HG02973 (cell line): Measurements from ENCODE around the gene EXOC6.

Source experiments
- ATAC-seq: cut with Tn5 transposase; IDR thresholded peaks from one replicate; pipeline ENCODE4 v1.9.1; 2021; ENCODE audit warnings: moderate library complexity; ENCODE audit not compliant: unreplicated experiment

The EXOC6 gene

DNA sequence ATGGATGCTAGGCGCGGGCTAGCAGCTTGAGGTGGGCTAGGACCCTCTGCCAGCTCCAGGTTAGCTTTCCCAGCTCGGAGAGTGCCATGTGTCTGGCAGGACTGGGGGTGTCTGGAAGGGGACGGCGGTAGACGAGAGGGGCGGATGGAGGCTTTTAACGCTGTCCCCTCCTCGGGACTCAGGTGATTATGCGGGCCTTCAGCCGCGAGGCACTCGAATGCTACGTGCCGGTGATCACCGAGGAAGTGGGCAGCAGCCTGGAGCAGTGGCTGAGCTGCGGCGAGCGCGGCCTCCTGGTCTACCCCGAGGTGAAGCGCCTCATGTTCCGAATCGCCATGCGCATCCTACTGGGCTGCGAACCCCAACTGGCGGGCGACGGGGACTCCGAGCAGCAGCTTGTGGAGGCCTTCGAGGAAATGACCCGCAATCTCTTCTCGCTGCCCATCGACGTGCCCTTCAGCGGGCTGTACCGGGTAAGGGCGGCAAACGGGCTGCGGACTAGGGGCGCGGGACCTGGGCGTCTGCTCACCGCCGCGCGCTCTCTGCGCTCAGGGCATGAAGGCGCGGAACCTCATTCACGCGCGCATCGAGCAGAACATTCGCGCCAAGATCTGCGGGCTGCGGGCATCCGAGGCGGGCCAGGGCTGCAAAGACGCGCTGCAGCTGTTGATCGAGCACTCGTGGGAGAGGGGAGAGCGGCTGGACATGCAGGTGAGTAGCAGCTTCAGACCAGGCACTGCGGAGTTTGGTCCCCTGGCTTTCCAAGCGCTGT, 226.5 kb downstream of the EXOC6 start:
- no peak for ATAC-seq

DNA sequence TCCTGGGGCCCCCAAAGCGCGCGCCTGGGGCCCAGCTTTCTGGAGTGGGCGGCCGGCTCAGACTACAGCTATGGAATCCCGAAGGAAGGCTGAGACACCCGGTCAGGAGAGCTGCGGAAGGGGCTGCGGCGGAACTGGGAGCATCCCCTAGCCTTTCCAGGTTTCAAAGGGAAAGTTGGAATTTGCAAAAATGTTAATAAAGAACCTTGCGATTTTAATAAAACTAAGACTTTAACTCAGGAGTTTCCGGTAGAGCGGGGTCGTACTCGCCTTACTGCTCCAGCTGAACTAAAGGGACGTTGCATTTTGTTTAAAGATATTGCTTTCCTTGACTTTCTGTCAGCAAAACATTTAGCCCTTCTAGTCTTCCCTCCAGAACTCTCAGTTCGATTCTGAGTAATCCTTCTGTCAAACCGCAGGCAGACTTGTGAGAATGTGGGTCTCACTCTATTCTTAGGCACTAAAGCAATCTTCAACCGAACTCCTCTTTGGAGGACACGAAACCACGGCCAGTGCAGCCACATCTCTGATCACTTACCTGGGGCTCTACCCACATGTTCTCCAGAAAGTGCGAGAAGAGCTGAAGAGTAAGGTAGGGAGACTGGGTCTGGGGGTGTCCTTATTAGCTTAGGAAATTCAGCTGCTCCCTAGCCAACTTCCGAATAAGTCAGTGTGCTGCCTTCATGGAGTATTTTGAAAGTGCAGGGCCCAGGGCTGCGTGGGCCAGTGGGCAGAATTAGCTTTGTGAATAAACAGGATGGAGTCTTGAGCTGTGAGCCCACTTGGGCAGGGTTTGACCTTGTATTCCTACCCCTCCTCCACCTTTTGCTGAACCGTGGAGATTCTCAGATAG, 227.3 kb downstream of the EXOC6 start:
- peak; percentile 52 for ATAC-seq

DNA sequence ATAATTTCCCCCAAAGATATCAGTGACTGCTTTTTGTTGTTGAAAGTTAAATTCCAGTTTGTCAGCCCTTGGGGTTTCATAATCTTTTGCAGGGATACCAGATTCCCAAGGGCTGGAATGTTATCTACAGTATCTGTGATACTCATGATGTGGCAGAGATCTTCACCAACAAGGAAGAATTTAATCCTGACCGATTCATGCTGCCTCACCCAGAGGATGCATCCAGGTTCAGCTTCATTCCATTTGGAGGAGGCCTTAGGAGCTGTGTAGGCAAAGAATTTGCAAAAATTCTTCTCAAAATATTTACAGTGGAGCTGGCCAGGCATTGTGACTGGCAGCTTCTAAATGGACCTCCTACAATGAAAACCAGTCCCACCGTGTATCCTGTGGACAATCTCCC, 228.6 kb downstream of the EXOC6 start:
- no peak for ATAC-seq

DNA sequence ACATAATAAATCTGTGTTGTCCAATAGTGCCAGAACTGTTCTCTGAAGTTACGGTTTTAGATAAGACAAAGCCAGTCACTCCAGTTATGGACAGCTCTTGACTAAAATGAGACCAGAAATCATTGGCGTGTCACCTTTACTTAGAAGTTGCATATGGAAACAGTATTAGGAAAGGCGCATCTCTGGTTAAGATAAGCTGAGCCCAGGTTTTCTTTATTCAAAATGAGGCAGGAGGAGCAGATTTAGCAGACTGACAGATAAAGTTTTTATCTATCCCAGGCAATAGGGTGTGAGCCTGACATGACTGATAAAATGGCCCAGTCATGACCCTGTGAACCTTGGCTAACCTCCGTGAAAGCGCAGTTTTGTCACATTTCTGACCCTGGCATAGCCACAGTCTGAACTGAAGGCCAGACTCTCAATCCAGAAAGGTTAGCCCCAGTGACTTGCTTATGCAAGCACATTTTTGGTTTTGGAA, 229.6 kb downstream of the EXOC6 start:
- ATAC-seq: no peak

DNA sequence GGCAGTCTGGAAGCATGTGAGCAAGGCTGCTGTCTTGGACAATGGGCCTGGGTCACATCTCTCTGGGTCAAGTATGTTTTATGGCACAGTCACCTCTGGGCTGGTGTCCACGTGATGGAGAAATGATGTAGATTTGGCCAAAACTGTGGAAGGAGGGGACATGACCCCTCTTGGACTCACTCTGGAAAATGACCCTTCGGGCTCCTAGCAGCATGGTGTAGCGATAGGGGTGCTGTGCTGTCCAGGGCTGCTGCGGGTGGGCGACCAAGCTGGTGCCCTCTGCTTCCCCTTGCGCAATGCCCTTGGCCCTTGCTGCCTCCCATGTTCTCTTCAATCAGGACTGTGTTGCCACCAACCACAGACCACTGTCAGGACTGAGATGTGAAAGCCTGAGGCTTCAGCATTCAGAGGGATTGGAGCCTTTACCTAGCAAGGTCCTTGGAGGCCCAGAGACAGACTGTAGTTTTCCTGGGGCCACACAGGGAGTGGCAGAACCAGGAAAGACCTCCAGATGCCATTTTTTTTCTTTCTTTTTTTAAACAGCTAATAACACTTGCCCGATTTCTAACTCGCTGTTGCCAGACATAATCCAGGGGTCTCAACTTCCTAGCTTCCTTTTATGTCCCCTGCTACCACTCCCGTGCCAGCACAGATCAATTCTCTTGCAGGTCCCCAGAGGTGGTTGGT, 231.5 kb downstream of the EXOC6 start:
- no peak for ATAC-seq

- no peak for ATAC-seq
Measured at GRCh38 chr10:93080350-93081046, 232.2 kb downstream of the EXOC6 start.

DNA sequence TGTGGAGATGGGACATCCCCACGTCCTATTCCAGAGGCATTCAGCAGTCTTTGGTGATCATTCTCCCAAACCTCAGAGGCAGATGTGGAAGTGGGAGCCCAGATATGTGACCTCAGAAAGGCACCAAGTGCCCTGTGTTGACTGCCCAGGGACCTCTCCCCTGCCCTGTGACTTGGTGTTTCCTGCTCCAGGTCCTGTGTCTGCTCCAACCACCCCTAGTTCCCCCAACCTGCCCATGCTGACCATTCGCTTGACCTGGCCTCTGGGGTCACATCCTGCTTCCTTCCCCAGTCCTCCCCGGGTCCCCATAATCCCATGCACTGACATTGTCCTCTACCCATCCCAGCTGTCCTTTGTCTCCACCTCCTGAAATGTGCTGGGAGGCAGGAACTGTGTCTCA, 233.0 kb downstream of the EXOC6 start:
- no peak for ATAC-seq

DNA sequence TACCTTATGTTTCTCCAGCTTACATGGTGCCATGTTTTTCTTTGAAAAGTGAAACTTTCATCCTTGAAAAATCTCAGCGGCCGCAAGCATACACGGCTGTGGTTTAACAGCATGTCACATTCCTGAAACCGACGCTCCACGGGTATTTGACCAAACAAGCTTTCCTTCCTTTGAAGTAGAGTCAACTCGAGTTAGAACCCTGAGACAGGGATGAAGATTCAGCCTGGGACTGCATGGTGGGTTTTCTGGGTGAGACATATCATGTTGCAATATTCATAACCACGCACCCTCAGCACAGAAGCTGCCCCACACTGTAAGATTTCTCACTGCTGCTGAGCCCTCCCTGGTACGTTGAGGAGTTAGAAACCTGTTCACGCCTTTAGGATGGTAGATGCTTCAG, 233.5 kb downstream of the EXOC6 start:
- no peak for ATAC-seq

DNA sequence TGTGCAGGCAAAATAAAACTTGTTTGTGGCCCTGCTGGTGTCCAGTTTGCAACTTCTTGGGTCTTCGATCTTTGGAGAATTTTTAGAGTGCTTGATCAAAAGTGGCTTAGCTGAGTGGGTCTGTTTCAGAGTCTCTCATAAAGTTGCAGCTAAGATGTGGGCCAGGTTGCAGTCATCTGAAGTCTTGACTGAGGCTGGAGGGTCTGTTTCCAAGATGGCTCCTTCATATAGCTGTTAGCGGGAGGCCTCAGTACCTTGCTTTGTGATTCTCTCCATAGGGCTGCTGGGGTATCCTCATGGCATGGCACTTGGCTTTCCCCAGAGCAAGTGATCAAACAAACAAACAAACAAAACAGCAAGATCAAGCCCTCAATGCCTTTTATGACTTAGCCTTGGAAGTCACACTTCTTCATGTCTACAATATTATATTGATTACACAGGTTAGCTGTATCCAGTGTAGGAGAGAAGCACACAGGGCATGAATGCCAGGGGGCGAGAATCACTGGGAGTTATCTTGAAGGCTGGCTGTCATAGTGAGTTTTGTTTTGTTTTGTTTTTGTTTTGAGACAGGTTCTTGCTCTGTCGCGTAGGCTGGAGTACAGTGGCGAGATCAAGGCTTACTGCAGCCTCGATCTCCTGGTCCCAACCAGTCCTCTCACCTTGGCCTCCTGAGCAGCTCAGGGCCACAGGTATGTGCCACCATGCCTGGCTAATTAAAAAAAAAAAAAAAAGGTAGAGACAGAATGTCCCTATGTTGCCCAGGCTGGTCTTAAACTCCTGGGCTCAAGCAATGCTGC, 235.6 kb downstream of the EXOC6 start:
- no peak for ATAC-seq

DNA sequence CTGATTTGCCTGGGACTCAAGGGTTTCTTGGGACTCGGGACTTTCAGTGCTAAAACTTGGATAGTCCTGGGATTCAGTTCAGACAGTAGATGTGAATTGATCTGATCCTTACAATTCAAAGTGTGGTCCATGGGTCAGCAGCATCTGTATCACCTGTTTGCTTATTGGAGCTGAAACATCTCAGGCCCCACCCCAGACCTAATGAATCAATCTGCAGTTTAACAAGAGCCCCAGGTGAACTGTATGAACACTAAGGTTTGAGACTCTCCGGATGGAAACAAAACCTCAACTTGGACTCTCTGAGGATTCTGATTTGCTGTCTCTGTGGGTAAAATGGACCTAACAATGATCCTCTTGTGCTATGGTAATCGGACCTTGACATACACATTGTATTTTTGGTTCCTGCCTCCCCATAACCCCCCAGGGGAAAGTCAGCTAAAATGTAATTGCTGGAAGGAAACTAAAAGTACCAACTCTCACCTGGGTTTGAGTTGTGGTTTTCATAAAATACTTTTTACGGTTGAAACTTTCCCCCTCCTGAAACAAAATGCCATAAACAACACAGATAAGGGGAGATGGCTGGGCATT, 237.0 kb downstream of the EXOC6 start:
- no peak for ATAC-seq

DNA sequence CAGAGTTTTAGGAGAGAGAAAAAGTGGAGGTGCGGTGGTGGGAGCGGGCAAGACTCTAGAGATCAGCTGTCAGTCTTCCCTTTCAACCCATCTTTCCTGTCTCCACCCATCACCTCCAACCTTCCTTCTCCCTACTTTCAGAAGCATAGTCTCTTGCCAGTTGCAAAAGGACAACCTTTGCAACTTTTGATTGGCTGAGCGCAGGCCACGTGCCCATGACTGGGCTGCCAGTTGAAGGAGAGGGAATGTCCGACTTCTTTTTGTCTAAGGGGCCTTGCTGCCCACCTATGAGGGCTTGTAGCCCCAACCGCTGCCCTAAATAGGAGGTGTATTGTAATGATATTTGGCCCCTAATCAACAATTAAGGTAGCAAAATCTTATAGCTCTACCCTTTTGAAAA, 238.0 kb downstream of the EXOC6 start:
- no peak for ATAC-seq

DNA sequence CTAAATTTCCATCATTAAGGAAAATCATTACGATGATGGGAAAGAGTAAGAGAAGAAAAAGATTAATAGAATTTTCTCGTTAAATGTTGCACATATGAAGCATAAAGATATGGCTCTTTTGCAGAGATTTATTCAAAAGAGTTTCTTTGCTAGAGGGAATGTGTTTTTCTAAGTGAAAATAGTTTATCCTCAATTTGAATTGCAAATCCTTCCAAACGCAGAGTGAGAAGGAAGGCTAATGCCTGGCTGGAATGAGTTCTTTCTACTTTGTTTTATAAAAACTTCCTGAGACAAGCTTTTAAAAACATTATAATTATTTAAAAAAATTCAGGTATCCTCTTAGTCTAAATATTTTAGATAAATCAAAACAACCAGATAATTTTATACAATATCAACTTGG, 239.5 kb downstream of the EXOC6 start:
- ATAC-seq: no peak

DNA sequence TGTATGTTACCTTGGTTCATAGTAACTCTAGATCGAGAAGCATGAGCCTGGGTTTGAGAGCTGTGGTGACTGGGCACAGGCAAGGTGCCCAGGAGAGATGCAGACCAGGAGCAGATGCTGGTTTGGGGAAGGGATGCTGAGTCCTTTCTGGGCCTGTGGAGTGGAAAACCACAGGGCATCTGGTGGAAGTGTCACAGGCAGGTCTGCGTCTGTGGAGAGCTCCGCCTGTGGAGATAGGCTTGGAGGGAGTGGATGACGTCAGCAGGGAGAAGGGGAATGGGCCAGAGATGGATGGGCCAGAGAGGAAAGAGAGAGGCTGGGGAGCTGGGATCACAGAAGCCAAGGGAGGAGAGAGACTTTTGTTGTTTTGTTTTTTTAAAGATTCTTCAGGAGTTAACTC, 240.1 kb downstream of the EXOC6 start:
- no peak for ATAC-seq

DNA sequence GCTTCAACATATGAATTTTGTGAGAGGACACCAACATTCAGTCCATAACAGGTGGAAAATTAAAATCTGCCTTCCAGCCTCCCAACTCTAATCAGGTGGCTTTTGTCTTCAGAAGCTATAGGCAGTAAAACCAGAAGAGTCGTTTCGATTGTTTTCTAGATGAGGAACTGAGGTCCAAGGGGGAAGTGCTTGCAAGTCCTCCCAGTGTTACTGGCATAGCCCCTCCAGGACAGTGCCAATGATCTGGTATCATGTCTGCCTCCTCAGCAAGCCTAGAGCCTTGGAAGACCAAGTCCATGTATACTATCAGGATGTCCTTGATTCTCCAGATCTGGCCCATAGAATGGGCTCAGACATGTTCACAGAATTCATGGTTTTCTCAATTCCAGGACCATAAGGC, 242.3 kb downstream of the EXOC6 start:
- ATAC-seq: no peak

GRCh38 chr10:93091960-93092359, 243.6 kb downstream of the EXOC6 start:
- ATAC-seq: no peak

DNA sequence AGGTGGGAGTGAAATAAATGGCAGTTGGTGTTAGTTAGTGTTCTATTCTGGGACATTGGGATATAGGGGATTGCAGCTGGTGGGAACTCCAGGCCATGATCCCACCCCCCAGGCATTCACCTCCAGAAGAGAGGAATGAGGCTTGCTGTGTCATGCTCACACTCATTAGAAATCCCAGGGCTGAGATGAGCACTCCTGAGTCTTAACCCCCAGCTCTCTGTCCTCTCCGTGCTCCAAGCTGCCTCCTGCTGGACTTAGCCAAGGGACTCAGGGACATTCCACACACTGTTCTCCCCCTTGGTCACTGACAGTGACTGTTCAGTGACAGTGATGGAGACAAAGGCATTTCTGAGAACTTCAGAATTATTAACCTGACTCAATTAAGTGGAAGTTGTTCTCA, 246.9 kb downstream of the EXOC6 start:
- no peak for ATAC-seq

DNA sequence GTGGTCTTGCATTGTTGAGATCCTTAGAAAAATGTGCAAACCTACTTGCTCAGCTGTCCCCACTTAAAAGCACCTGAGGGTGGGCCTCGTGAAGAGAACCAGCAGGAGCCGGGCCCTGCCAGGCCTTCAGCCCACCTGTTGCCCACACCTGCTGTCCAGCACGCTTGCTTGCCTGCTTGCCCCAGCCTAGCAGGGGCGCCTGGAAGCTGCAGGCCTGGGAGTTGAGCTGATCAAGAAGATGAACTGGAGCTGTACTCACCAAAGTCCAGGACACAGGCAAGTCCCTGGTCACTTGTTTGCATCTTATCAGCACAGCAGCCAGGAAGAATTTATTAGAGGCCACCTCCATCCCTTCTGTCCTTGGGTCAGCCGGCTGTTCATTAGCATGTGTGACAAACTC, 248.6 kb downstream of the EXOC6 start:
- no peak for ATAC-seq

GRCh38 chr10:93097386-93097785, 249.1 kb downstream of the EXOC6 start:
- no peak for ATAC-seq

DNA sequence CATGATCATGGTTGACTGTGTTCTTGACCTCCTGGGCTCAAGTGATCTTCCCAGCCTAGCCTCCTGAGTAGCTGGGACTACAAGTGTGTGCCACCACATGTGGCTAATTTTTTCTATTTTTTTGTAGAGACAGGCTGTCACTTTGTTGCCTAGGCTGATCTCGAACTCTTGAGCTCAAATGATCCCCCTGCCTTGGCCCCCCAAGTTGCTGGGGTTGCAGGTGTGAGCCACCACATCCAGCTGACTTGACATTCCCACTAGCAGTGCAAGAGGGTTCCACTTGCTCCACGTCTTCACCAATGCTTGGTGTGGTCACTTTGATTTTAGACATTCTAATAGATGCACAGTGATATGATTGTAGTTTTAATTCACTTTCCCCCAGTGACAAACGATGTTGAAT, 250.5 kb downstream of the EXOC6 start:
- no peak for ATAC-seq

DNA sequence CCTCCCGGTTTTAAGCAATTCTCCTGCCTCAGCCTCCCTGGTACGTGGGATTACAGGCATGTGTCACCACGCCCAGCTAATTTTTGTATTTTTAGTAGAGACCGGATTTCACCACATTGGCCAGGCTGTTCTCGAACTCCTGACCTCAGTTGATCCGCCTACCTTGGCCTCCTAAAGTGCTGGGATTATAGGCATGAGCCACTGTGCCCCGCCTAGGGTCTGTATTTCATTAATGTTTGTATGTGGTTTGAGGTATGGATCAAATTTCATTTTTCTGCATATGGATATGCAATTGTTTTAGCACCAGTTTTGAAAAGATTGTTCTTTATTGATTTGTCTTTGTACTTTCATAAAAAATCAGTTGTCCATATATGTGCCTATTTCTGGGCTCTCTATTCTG, 251.3 kb downstream of the EXOC6 start:
- ATAC-seq: no peak
